SK-N-SH treated with all-trans-retinoic acid at 6 μM for 48 hours (cell line): ENCODE results near the gene ATG10.

Experiments used
- ATAC-seq: fragments of 200-7000 bp; cut with Tn5 transposase; 3 replicates; pipeline ENCODE4 v1.9.1; 2020; ENCODE audit warnings: mild to moderate bottlenecking, moderate library complexity
- BACH2 ChIP-seq: fragments of 250-450 bp; sonication (Bioruptor Pico); IDR thresholded peaks from 2 replicates; pipeline ENCODE4 v1.9.0; 2021; ENCODE audit warnings: mild to moderate bottlenecking, borderline replicate concordance
- CREB5 ChIP-seq: fragments of 250-450 bp; sonication (Bioruptor Pico); IDR thresholded peaks from 2 replicates; pipeline ENCODE4 v1.5.1; 2020; ENCODE audit warnings: low read depth, mild to moderate bottlenecking, moderate library complexity
- CSDC2 ChIP-seq: fragments of 250-450 bp; sonication (Bioruptor Pico); IDR thresholded peaks from 2 replicates; pipeline ENCODE4 v1.5.0; 2020; ENCODE audit warnings: mild to moderate bottlenecking, moderate library complexity
- CSRNP3 ChIP-seq: fragments of 250-450 bp; sonication (Bioruptor Pico); IDR thresholded peaks from 2 replicates; pipeline ENCODE4 v1.5.1; 2021; ENCODE audit warnings: mild to moderate bottlenecking, moderate library complexity
- ESRRG ChIP-seq: fragments of 250-450 bp; sonication (Bioruptor Pico); IDR thresholded peaks from 2 replicates; pipeline ENCODE4 v1.6.1; 2021; ENCODE audit warnings: mild to moderate bottlenecking
- GLIS3 ChIP-seq: fragments of 250-450 bp; sonication (Bioruptor Pico); IDR thresholded peaks from 2 replicates; pipeline ENCODE4 v1.5.0; 2020; ENCODE audit warnings: mild to moderate bottlenecking, moderate library complexity
- ISL1 ChIP-seq: fragments of 250-450 bp; sonication (Bioruptor Pico); IDR thresholded peaks from 2 replicates; pipeline ENCODE4 v2.1.2; 2022; ENCODE audit warnings: mild to moderate bottlenecking, moderate library complexity
- OSR1 ChIP-seq: fragments of 250-450 bp; sonication (Bioruptor Pico); IDR thresholded peaks from 2 replicates; pipeline ENCODE4 v1.8.0; 2022; ENCODE audit warnings: moderate library complexity, mild to moderate bottlenecking, inconsistent platforms
- PATZ1 ChIP-seq: fragments of 250-450 bp; sonication (Bioruptor Pico); IDR thresholded peaks from 2 replicates; pipeline ENCODE4 v1.8.0; 2020; ENCODE audit warnings: mild to moderate bottlenecking, moderate library complexity, borderline replicate concordance
- POU6F1 ChIP-seq: fragments of 250-450 bp; sonication (Bioruptor Pico); IDR thresholded peaks from 2 replicates; pipeline ENCODE4 v1.8.0; 2021; ENCODE audit warnings: low read depth, mild to moderate bottlenecking, moderate library complexity, borderline replicate concordance
- PPARA ChIP-seq: fragments of 250-450 bp; sonication (Bioruptor Pico); IDR thresholded peaks from 2 replicates; pipeline ENCODE4 v1.5.0; 2020; ENCODE audit warnings: mild to moderate bottlenecking, borderline replicate concordance
- RARB ChIP-seq: fragments of 250-450 bp; sonication (Bioruptor Pico); IDR thresholded peaks from 2 replicates; pipeline ENCODE4 v1.8.0; 2021; ENCODE audit warnings: mild to moderate bottlenecking, moderate library complexity
- TCF4 ChIP-seq: fragments of 250-450 bp; sonication (Bioruptor Pico); IDR thresholded peaks from 2 replicates; pipeline ENCODE4 v1.8.0; 2021; ENCODE audit warnings: mild to moderate bottlenecking, moderate library complexity, borderline replicate concordance
- TOX ChIP-seq: fragments of 250-450 bp; sonication (Bioruptor Pico); IDR thresholded peaks from 2 replicates; pipeline ENCODE4 v1.8.0; 2021; ENCODE audit warnings: mild to moderate bottlenecking, moderate library complexity, borderline replicate concordance
- TSHZ2 ChIP-seq: fragments of 250-450 bp; sonication (Bioruptor Pico); IDR thresholded peaks from 2 replicates; pipeline ENCODE4 v1.5.0; 2020; ENCODE audit warnings: mild to moderate bottlenecking, moderate library complexity
- ZC3H10 ChIP-seq: fragments of 250-450 bp; sonication (Bioruptor Pico); IDR thresholded peaks from 2 replicates; pipeline ENCODE4 v1.5.1; 2021; ENCODE audit warnings: mild to moderate bottlenecking, moderate library complexity
- ZFP3 ChIP-seq: fragments of 250-450 bp; sonication (Bioruptor Pico); IDR thresholded peaks from 2 replicates; pipeline ENCODE4 v1.5.0; 2020; ENCODE audit warnings: mild to moderate bottlenecking, moderate library complexity
- ZNF565 ChIP-seq: fragments of 450-650 bp; formaldehyde crosslinking; conservative IDR thresholded peaks from 2 replicates; pipeline ENCODE4 v1.5.0; 2020; ENCODE audit warnings: low read depth, mild to moderate bottlenecking, moderate library complexity
- ZNF70 ChIP-seq: fragments of 450-650 bp; formaldehyde crosslinking; IDR thresholded peaks from 2 replicates; pipeline ENCODE4 v1.5.0; 2020; ENCODE audit warnings: mild to moderate bottlenecking, moderate library complexity
- ZNF8 ChIP-seq: fragments of 450-650 bp; formaldehyde crosslinking; IDR thresholded peaks from 2 replicates; pipeline ENCODE4 v1.5.0; 2020; ENCODE audit warnings: mild to moderate bottlenecking, moderate library complexity

Gene ATG10

GRCh38 chr5:82163452-82164175 is 191.8 kb downstream of the ATG10 start:
- TF ChIP-seq GLIS3 (no peak), BACH2 (CRISPR knock-in tag) (no peak), ZFP3 (CRISPR knock-in tag) (no peak), ZNF565 (CRISPR knock-in tag) (no peak), ESRRG (CRISPR knock-in tag) (no peak), PPARA (no peak), PATZ1 (no peak), POU6F1 (no peak), TOX (CRISPR knock-in tag) (no peak), CSRNP3 (CRISPR knock-in tag) (no peak), TSHZ2 (no peak), TCF4 (CRISPR knock-in tag) (no peak), ISL1 (CRISPR knock-in tag) (no peak), OSR1 (CRISPR knock-in tag) (no peak), ZNF70 (CRISPR knock-in tag) (no peak), CSDC2 (CRISPR knock-in tag) (no peak), CREB5 (no peak), ZNF8 (CRISPR knock-in tag) (no peak)

GRCh38 chr5:82164176-82164976 is 192.6 kb downstream of the ATG10 start:
- no peak for TF ChIP-seq CSDC2 (CRISPR knock-in tag)
- TF ChIP-seq RARB (CRISPR knock-in tag): no peak
- no peak for TF ChIP-seq ZC3H10
- no peak for TF ChIP-seq CSRNP3 (CRISPR knock-in tag)
- no peak for TF ChIP-seq PPARA
- TF ChIP-seq OSR1 (CRISPR knock-in tag): no peak
- no peak for TF ChIP-seq ZNF70 (CRISPR knock-in tag)
- TF ChIP-seq TOX (CRISPR knock-in tag): no peak
- no peak for TF ChIP-seq PATZ1
- no peak for TF ChIP-seq TCF4 (CRISPR knock-in tag)
- TF ChIP-seq ZNF8 (CRISPR knock-in tag): no peak
- TF ChIP-seq BACH2 (CRISPR knock-in tag): no peak

More at GRCh38 chr5:82163452-82164175, 191.8 kb downstream of the ATG10 start:
- ATAC-seq: no peak

More at GRCh38 chr5:82164176-82164976, 192.6 kb downstream of the ATG10 start:
- ATAC-seq: peak; percentile 67
